Neural progenitor cell (in vitro differentiated cells): ENCODE measurements around the gene LPIN2.

ENCODE experiments used
- CTCF ChIP-seq: fragments of 200-600 bp; sonication (generic); IDR thresholded peaks from 2 replicates; pipeline ENCODE4 v1.5.1; 2017; ENCODE audit warnings: antibody characterized with exemption, mild to moderate bottlenecking
- EZH2 ChIP-seq: fragments of 200-600 bp; sonication (generic); IDR thresholded peaks from 2 replicates; pipeline ENCODE4 v1.6.1; 2017; ENCODE audit warnings: antibody characterized with exemption, mild to moderate bottlenecking, moderate library complexity
- EZH2phosphoT487 ChIP-seq: fragments of 200-600 bp; sonication (generic); IDR thresholded peaks from 2 replicates; pipeline ENCODE4 v1.6.1; 2017; ENCODE audit warnings: antibody characterized with exemption

GRCh38 chr18:2966560-2966959 lies 46.4 kb downstream of the LPIN2 start:
- TF ChIP-seq CTCF: no peak
- TF ChIP-seq EZH2phosphoT487: no peak
- no peak for TF ChIP-seq EZH2
